CD14-positive monocyte (primary cell): ENCODE measurements around the gene KIAA0232. TPM values are rescaled to one million over a fixed set of nuclear protein-coding genes. Genes with fewer than 3 reads are reported as not detected.

Source experiments
- DNase-seq, 3 donors: peaks; one replicate each; pipeline ENCODE4 v3.0.0-alpha.2; 2011 to 2022
- H2AFZ ChIP-seq: 2 replicates; pipeline ENCODE4 v1.6.0; 2012; ENCODE audit warnings: mild to moderate bottlenecking, low read depth, low read length, inconsistent platforms; ENCODE audit not compliant: insufficient read depth, poor library complexity, severe bottlenecking
- H3K27ac ChIP-seq, 2 donors: 1 replicate in 1 of 2; 2 replicates in 1 of 2; pipeline ENCODE4 v1.5.1; 2012 to 2013; ENCODE audit warnings: low read length in 2 of 2, control low read depth in 1 of 2, inconsistent platforms in 1 of 2, low read depth in 1 of 2, mild to moderate bottlenecking in 1 of 2
- H3K27me3 ChIP-seq, 2 donors: one replicate each; pipeline versions ENCODE4 v1.6.0 to v1.6.1; 2011 to 2013; ENCODE audit warnings: low read length in 2 of 2; ENCODE audit not compliant: control insufficient read depth in 2 of 2, insufficient read depth in 2 of 2
- H3K36me3 ChIP-seq, 2 donors: replicated peaks in 1 of 2; 1 replicate in 1 of 2; 2 replicates in 1 of 2; pipeline versions ENCODE4 v1.5.1 to v1.6.1; 2012 to 2013; ENCODE audit warnings: low read length in 2 of 2, control low read depth in 1 of 2, inconsistent platforms in 1 of 2, mild to moderate bottlenecking in 1 of 2; ENCODE audit not compliant: insufficient read depth in 2 of 2, control insufficient read depth in 1 of 2
- H3K4me1 ChIP-seq, 2 donors: 1 replicate in 1 of 2; 2 replicates in 1 of 2; pipeline versions ENCODE4 v1.5.1 to v1.6.1; 2012 to 2013; ENCODE audit warnings: low read length in 2 of 2, control low read depth in 1 of 2, inconsistent platforms in 1 of 2, mild to moderate bottlenecking in 1 of 2, moderate library complexity in 1 of 2; ENCODE audit not compliant: insufficient read depth in 2 of 2, control insufficient read depth in 1 of 2
- H3K4me2 ChIP-seq: replicated peaks from 2 replicates; pipeline ENCODE3; 2012; ENCODE audit warnings: low read length, moderate library complexity, mild to moderate bottlenecking; ENCODE audit not compliant: poor library complexity, severe bottlenecking; ENCODE audit errors: extremely low read depth
- H3K4me3 ChIP-seq, 3 experiments: fragments of 200-600 bp in 1 of 3; sonication (generic) in 1 of 3; replicated peaks in 1 of 3; 1 replicate in 2 of 3; 2 replicates in 1 of 3; pipeline ENCODE4 v1.5.1; 2011 to 2013; ENCODE audit warnings: low read length in 3 of 3, mild to moderate bottlenecking in 3 of 3, control low read depth in 2 of 3, low read depth in 2 of 3, inconsistent platforms in 1 of 3, moderate library complexity in 1 of 3
- H3K79me2 ChIP-seq: 2 replicates; pipeline ENCODE4 v1.6.0; 2012; ENCODE audit warnings: mild to moderate bottlenecking, control low read depth, inconsistent platforms, low read length, moderate library complexity; ENCODE audit not compliant: insufficient read depth
- H3K9ac ChIP-seq: 2 replicates; pipeline ENCODE4 v1.6.0; 2017; ENCODE audit warnings: low read length, mild to moderate bottlenecking; ENCODE audit not compliant: insufficient read depth, poor library complexity, severe bottlenecking
- H3K9me3 ChIP-seq, 2 donors: replicated peaks in 1 of 2; 1 replicate in 1 of 2; 2 replicates in 1 of 2; pipeline versions ENCODE4 v1.5.1 to v1.6.1; 2012 to 2013; ENCODE audit warnings: low read length in 2 of 2, control low read depth in 1 of 2; ENCODE audit not compliant: control insufficient read depth in 1 of 2, insufficient read depth in 1 of 2
- H4K20me1 ChIP-seq: 2 replicates; pipeline ENCODE4 v1.6.0; 2012; ENCODE audit warnings: mild to moderate bottlenecking, low read length, control low read depth, moderate library complexity; ENCODE audit not compliant: insufficient read depth
- H3K27ac Mint-ChIP-seq, 7 donors: one replicate each; pipeline ENCODE4 v1.8.0; 2020; ENCODE audit warnings: mild to moderate bottlenecking in 7 of 7, mixed read lengths in 7 of 7, moderate library complexity in 6 of 7, inconsistent platforms in 2 of 7
- H3K27me3 Mint-ChIP-seq, 3 donors: one replicate each; pipeline ENCODE4 v1.8.0; 2021 to 2022; ENCODE audit warnings: low read depth in 3 of 3, mild to moderate bottlenecking in 3 of 3, mixed read lengths in 3 of 3, moderate library complexity in 3 of 3, inconsistent platforms in 1 of 3
- H3K36me3 Mint-ChIP-seq, 2 donors: one replicate each; pipeline ENCODE4 v1.8.0; 2020; ENCODE audit warnings: mixed read lengths in 2 of 2, inconsistent platforms in 1 of 2, mild to moderate bottlenecking in 1 of 2
- H3K4me1 Mint-ChIP-seq: one replicate; pipeline ENCODE4 v1.8.0; 2020; ENCODE audit warnings: mild to moderate bottlenecking, mixed read lengths
- H3K4me3 Mint-ChIP-seq, 2 donors: one replicate each; pipeline ENCODE4 v1.8.0; 2020; ENCODE audit warnings: mild to moderate bottlenecking in 2 of 2, mixed read lengths in 2 of 2, moderate library complexity in 1 of 2
- H3K9me3 Mint-ChIP-seq, 7 donors: one replicate each; pipeline ENCODE4 v1.8.0; 2020 to 2022; ENCODE audit warnings: mixed read lengths in 7 of 7, mild to moderate bottlenecking in 6 of 7, moderate library complexity in 6 of 7, inconsistent platforms in 2 of 7
- WGBS: methylation state at CpG from one replicate; pipeline ENCODE4 v1.1.5; 2013; ENCODE audit warnings: missing lambda C conversion rate; ENCODE audit not compliant: insufficient coverage; 5-methylcytosine and 5-hydroxymethylcytosine counted together
- intact Hi-C, 2 donors: fragments of 100-400 bp; cut with micrococcal nuclease; formaldehyde crosslinking; loops; one replicate each; pipeline versions ENCODE4 v1.15.0 to v1.15.1; 2023
- polyA plus RNA-seq, 3 donors: library from polyadenylated mRNA; depleted of rRNA in 1 of 3; unstranded in 2 of 3; stranded (reverse) in 1 of 3; fragments of 300-500 nt in 2 of 3; fragments of >200 nt in 1 of 3; fragmentation: Illumina TruSeq in 2 of 3; gene quantifications; 1 replicate in 2 of 3; 2 replicates in 1 of 3; pipeline ENCODE4 v1.2.3, GENCODE V29; 2012 to 2021
- TF ChIP-seq, protein P1 (sequence below): fragments of 200-600 bp; IDR thresholded peaks from one replicate; pipeline ENCODE4 v1.8.0; 2022; ENCODE audit warnings: antibody characterized with exemption, mild to moderate bottlenecking

Gene KIAA0232
- polyA plus RNA-seq, 3 donors = 12.3 to 27.3 (median 20.6) TPM

DNA sequence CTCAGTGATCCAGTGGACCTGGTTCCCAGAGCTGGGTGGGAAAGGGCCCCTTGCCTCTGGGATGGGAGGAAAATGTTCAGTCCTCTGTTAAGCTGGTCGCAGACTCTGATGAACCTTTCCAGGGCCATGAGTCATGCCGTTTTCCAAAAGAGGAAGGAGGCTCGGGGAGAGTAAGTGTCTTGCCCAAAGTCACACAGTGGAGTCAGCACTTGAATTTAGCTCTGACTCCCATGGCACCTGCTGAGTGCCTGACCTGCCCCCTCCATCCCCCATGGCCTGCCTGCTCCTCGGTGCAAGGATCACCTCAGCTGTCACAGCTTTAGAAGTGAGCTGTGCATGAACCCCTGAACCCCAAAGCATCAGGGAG lies 14.0 kb upstream of the KIAA0232 start:
- 18% methylated on average over 4 of the region's 4 CpGs for WGBS
- Histone ChIP-seq H3K4me1 (peaks cover 17 to 20% of the 10 kb centered on the region in 2 donors), H3K79me2 (no peaks in the 10 kb centered on the region), H3K4me2 (peak overlapping the region; percentile 23), H4K20me1 (no peaks in the 10 kb centered on the region), H2AFZ (peak overlapping the region; percentile 78), H3K9me3 (no peaks in the 10 kb centered on the region), H3K9ac (no peak overlapping the region), H3K27me3 (no peaks in the 10 kb centered on the region), H3K4me3 (no peak overlapping the region), H3K36me3 (no peaks in the 10 kb centered on the region), H3K27ac (peak overlapping the region; percentile 16 to 54)
- H3K4me3 Mint-ChIP-seq = no peak overlapping the region
- TF ChIP-seq, protein P1, sequence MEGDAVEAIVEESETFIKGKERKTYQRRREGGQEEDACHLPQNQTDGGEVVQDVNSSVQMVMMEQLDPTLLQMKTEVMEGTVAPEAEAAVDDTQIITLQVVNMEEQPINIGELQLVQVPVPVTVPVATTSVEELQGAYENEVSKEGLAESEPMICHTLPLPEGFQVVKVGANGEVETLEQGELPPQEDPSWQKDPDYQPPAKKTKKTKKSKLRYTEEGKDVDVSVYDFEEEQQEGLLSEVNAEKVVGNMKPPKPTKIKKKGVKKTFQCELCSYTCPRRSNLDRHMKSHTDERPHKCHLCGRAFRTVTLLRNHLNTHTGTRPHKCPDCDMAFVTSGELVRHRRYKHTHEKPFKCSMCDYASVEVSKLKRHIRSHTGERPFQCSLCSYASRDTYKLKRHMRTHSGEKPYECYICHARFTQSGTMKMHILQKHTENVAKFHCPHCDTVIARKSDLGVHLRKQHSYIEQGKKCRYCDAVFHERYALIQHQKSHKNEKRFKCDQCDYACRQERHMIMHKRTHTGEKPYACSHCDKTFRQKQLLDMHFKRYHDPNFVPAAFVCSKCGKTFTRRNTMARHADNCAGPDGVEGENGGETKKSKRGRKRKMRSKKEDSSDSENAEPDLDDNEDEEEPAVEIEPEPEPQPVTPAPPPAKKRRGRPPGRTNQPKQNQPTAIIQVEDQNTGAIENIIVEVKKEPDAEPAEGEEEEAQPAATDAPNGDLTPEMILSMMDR = no peak
- H3K27me3 Mint-ChIP-seq = peaks cover 6 to 11% (median 8%) of the 10 kb centered on the region in 3 donors
- no peaks in the 10 kb centered on the region for H3K9me3 Mint-ChIP-seq
- H3K36me3 Mint-ChIP-seq = no peaks in the 10 kb centered on the region
- peak overlapping the region; percentile 22 to 83 (median 72) for H3K27ac Mint-ChIP-seq
- H3K4me1 Mint-ChIP-seq = peaks cover 14% of the 10 kb centered on the region
- intact Hi-C loops = no loop called here
- peak; percentile 79 to 86 (median 80) for DNase-seq

DNA sequence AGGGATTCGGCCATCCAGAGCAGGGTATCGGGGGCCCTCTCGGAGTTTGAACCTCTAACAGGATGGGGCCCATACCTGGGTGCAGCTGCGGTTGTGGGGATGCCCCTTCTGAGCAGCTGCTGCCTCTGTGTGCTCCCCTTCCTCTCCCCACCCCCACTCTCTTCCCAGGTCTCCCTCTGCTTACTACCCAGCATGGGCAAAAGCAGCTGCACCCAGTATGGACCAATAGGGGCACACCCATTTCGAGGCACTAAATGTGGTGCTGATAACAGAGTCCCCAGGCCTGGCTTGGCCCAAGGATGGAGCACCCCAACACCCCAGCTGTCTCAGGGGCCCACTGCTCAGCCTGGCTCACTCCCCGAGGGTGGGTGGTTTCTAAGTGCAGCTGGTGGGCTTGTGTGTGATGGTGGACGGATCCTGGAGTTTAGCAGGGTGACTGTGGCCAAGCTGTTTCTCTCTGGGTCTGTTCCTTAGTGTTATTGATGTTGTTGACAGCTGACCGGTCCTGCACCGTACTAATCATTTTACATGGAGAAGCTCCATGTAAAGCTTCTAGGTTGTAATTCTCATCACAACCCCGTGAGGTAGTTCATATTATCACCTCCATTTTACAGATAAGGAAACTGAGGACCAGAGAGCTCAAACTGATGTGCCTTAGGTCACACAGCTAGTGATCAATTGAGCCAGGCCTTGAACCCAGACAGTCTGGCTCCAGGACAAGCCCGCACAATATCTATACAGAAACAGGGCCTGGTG lies 13.1 kb upstream of the KIAA0232 start:
- Histone ChIP-seq H3K27me3 (no peaks in the 10 kb centered on the region), H3K9me3 (no peaks in the 10 kb centered on the region), H3K4me1 (peaks cover 26 to 28% of the 10 kb centered on the region in 2 donors), H3K4me2 (no peak overlapping the region), H3K79me2 (no peaks in the 10 kb centered on the region), H3K4me3 (no peak overlapping the region), H2AFZ (no peak overlapping the region), H3K36me3 (no peaks in the 10 kb centered on the region), H4K20me1 (no peaks in the 10 kb centered on the region), H3K9ac (no peak overlapping the region), H3K27ac (no peak overlapping the region)
- Mint-ChIP-seq H3K9me3 (peaks cover 0 to 2% (median 0%) of the 10 kb centered on the region in 7 donors), H3K27ac (no peak overlapping the region), H3K36me3 (no peaks in the 10 kb centered on the region), H3K27me3 (peaks cover 6 to 8% (median 6%) of the 10 kb centered on the region in 3 donors), H3K4me3 (no peak overlapping the region), H3K4me1 (peaks cover 23% of the 10 kb centered on the region)
- whole genome bisulfite sequencing = 85% methylated on average over 9 of the region's 11 CpGs
- intact Hi-C loops = no loop called here
- no peak for DNase-seq
- TF ChIP-seq, protein P1 = no peak
